Right ventricle myocardium inferior (tissue), 1 donor: ENCODE measurements around the gene PPAT. TPM values are rescaled to one million over a fixed set of nuclear protein-coding genes. Genes with fewer than 3 reads are reported as not detected.

Source experiments
- ATAC-seq: fragments of 200-7000 bp; cut with Tn5 transposase; one replicate; pipeline ENCODE4 v1.9.1; 2020; ENCODE audit warnings: mild to moderate bottlenecking, moderate library complexity
- DNase-seq: peaks from one replicate; pipeline ENCODE4 v3.0.0; 2021; ENCODE audit errors: missing footprints
- intact Hi-C: fragments of 100-400 bp; cut with DNase I; formaldehyde crosslinking; loops from one replicate; pipeline ENCODE4 v1.11.0; 2022
- total RNA-seq: library from RNA; stranded (reverse); fragmentation: NEBNext Ultra II Directional; extraction: Animal tissue kit (Norgen Biotek cat#: 25700); gene quantifications from one replicate; pipeline ENCODE4 v1.2.1, GENCODE V29; 2021
- donor health status: DM: no; HTN: yes; CAD: no; lungs with severe emphysema.

Gene PPAT
- total RNA-seq, 1 donor from 2014 or later: 3.1 TPM

DNA sequence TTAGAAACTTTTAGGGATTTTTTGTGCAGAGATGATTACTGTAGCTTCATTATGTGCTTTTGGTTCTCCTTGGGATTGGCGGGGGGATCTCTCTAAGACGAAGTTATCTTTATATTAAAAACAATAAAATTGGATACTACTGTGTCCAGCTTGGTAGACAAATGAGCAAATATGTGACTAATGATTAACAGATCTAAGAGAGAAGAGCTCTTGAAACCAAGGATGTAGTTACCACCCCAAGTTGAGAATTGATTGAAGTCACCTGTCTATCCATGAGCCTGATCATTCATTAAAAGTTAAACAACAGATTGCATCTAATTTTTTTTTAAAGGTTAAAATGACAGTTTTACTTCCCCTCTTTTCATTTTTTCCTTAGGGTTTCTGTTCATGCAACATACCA is 9.3 kb upstream of the PPAT start:
- no peak for ATAC-seq

DNA sequence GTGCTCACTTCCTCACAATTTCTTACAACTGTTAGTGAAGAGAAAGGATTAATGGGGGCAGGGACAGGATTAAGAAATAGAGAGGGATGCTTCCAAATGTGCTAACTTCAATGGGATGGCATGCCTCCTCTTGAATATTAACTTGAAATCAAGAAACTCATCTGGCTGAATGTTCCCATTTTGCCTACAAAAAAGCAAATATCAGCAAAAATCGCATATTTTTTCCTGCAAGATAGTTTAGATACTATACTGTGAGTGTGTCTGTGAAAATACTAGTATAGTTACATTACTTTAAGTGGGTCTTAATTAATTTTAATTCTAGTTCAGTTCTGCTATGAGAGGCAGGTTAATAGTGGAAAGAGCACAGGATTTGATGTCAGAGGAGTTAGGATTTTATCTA is 5.6 kb upstream of the PPAT start:
- ATAC-seq (no peak), DNase-seq (no peak)
- intact Hi-C loops: no loop called here

More for the DNA sequence above, 9.3 kb upstream of the PPAT start:
- DNase-seq: no peak
- intact Hi-C loops: no loop called here

DNA sequence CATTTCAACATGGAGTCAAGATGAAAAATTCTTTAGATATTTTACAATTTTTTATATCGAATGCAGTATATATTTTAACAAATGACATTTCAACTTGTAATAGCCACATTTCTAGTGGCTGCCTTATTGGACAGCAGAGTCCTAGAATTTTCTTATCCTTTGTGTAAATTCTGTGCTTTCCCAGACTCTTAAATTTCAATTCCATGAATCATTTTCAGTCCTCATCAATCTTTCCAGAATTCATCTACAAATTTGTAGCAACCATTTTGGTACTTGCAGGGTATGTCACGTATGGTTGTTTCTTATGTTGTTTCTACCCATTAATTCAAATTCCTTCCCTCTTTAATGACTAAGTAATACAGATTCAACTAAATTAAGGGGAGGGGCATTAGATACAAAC is 3.4 kb upstream of the PPAT start:
- no peak for ATAC-seq
- no peak for DNase-seq
- intact Hi-C loops: loop anchor here (10.0 kb wide), 1 partner anchor 466 kb away; the partner anchor contains the start of gene REST

DNA sequence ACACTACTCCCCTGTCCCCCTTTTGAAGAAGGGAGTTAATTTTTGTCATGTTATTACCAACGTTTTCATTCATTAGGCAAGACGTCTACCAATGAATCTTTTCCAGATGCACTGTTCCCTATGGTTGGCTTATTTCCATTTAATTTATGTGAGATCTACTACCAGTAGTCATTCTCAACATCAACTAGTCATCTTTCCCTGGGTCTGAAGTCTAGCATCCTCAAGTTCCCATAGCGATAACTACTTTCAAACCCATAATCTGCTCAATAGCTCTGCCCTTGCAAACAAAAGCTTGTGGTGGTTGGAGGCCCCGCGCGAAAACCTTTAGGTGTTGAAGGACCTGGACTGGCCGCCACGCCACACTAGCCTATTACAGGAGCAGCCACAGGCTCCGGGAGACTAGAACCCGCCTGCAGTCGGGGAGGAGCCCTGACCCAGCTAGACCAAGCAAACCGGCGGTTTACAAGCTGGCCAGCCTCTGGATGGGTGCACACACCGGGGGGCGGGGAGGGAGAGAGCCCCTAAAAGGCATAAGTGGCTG is 746 bp downstream of the PPAT start:
- ATAC-seq: peak; percentile 8
- intact Hi-C loops: loop anchor here (10.0 kb wide), 1 partner anchor 470 kb away; the partner anchor contains the start of gene REST
- peak; percentile 84 for DNase-seq

DNA sequence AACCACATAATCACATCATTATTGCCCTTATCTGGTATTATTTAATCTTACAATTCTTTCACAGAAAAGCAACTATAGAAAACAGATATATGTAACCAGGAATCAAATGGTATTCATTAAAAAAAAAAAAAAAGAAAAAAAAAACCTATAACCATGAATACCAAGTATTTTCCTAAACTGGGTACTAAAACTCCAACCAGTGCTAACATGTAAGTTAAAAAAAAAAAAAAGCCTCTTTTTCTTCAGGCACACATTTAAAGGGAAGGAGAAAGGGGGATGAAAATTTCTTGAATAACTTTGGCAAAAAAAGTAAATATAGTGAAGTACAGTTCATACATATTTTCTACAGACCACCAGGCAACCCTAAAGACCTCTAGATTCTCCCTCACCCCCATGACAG is 2.1 kb downstream of the PPAT start:
- no peak for DNase-seq
- intact Hi-C loops: loop anchor here (10.0 kb wide), 1 partner anchor 472 kb away; the partner anchor contains the start of gene REST
- ATAC-seq: no peak

DNA sequence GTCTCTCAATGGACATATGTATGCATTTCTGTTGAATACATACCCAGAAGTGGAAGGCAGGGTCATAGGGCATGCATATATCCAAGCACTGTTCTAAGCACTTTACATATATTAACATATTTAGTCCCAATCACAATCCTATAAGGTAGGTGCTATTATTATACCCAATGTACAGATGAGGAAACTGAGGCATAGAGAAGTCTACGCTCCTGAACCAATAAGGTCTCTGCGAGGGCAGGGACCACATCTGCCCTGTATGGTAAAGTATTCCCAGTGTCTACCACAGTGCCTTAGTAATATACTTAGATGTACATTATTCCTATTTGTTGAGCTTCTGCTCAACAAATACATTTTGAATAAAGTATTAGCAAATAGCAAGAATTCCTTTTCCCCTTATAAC is 5.2 kb downstream of the PPAT start:
- ATAC-seq (no peak), DNase-seq (no peak)
- intact Hi-C loops: loop anchor here (10.0 kb wide), 1 partner anchor 475 kb away; the partner anchor contains the start of gene REST

DNA sequence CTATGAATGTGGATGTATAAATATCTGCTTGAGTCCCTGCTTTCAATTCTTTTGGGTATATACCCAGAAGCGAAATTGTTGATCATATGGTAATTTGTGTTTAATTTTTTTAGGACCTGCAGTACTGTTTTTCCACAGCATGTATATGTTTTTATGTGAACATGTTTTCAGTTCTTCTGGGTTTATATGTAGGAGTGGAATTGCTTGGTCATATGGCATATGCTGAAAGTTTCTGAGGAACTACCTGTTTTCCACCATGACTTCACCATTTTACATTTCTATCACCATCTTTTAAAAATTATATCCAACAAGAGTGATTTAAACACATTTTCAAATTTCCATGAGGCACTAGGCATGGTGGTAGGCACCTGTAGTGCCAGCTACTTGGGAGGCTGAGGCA is 8.2 kb downstream of the PPAT start:
- no peak for DNase-seq
- intact Hi-C loops: loop anchor here (5.0 to 10.0 kb wide), 2 partner anchors 115 to 408 kb away; no protein-coding TSS in a partner anchor
- ATAC-seq: no peak

DNA sequence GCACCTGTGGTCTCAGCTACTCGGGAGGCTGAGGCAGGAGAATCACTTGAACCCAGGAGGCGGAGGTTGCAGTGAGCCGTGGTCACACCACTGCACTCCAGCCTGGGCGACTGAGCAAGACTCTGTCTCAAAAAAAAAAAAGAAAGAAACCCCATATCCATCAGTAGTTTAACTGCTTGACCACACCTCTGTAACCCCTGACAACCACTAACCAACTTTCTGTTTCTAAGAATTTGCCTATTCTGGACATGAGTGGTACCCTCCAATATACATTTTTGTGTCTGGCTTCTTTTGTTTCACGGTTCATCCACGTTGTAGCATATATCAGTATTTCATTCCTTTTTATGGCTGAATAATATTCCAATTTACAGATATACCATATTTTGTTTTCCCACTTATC is 9.1 kb downstream of the PPAT start:
- intact Hi-C loops: loop anchor here (5.0 to 10.0 kb wide), 2 partner anchors 116 to 409 kb away; no protein-coding TSS in a partner anchor
- DNase-seq (no peak), ATAC-seq (no peak)

DNA sequence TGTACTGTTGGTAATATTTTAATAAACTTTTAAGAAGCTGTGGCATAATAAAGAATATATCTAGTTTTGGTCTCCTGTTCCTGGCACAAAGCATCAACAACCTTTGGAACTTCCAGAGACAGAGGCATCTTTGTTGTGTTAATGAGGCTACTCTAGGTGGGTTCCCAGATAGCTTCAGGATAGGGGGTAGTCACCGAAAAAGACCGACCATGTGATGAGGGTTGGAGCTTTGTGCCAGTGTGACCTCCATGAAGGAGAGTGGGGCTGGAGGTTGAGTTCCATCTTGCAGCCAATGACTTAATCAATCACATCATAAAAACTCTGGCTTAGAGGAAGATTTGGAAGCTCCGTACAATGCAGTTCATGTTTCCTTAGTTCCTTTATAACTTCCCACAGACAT is 9.9 kb downstream of the PPAT start:
- DNase-seq (no peak), ATAC-seq (no peak)
- intact Hi-C loops: loop anchor here (5.0 to 10.0 kb wide), 2 partner anchors 117 to 409 kb away; no protein-coding TSS in a partner anchor

DNA sequence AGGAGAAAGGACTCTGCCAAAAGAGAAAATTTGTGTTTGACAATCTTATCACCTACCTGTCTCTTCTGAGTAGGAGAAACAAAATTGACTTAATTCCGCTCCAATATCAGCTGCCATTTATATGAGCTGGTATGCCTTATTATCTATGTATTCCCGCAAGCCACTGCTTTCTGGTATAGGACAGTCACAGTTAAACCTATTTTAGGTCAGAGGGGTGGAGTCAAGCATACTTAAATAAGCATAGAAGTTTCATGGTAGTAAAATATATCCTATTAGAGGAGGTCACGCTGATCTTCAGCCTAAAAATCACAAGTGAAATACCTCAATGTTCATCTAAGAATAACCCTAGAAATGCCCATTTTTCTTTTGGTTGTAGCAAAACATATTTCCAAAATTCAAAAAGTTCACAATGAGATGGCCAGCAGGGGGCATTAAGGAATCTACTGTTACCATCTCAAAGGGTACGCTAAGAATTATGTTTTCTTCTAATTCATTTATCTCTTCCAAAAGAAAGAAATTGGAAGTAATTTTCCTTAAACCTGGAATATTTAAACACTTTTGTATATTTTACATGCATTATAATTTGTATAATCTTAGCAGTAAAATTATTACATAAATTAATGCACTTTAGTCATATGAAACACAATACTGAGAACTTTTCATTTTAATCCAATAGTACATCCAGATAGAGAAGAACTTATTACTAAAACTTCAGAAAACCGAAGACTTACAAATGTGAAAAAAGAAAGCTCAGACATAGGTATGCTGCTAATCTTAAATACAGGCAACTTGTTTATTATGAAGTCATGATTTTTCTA is 10.5 kb downstream of the PPAT start:
- intact Hi-C loops: loop anchor here (5.0 to 10.0 kb wide), 2 partner anchors 117 to 410 kb away; no protein-coding TSS in a partner anchor
- ATAC-seq: peak; percentile 34
- no peak for DNase-seq

DNA sequence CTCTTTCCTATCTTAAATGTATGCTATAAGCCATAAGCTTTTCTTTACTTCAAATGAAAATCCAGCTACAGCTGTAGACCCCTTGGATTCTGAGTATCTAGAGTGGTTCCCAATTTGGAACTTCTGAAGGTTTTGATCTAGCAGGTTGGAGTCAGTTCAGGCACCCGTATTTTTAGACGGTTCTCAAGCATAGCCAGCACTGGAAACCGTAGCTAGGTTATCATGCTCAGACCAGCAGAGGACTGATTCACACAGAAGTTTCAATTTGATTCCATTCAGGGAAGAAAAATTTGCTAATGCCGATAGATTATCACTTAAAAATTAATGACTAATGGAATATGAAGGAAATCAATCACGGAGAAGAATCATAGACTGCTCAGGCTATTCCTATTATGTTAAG is 11.2 kb downstream of the PPAT start:
- DNase-seq (no peak), ATAC-seq (no peak)
- intact Hi-C loops: loop anchor here (10.0 kb wide), 1 partner anchor 411 kb away; no protein-coding TSS in a partner anchor

DNA sequence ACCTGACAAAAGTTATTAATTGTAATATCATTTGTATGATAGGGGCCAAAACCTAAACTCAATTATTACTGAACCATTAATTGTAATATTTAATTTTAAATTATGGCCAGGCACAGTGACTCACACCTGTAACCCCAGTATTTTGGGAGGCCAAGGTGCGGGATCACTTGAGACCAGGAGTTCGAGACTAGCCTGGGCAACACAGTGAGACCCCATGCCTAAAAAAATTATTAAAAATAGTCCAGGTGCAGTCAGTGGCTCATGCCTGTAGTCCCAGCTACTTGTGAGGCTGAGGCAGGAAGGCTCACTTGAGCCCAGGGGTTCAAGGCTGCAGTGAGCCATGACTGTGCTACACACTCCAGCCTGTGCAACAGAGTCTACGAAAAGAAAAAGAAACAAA is 18.0 kb downstream of the PPAT start:
- intact Hi-C loops: no loop called here
- DNase-seq (no peak), ATAC-seq (no peak)

DNA sequence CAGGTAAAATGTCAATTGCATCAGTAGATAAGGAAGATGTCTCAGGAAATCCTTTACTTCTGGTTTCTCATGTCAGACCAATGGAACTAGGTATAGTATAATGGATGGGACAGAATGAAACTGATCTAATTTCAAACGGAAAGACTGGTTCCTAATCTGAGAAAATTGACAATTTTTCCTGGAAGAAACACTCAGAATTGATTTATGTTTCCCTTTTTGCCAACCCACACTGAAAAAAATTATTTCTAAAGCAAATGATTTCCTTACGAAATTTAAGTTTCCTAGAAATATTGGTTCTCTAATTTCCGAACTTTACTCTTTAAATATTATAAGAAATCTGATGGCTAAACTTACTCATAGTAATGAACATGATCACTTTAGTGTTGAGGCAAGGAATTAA is 19.1 kb downstream of the PPAT start:
- ATAC-seq (no peak), DNase-seq (no peak)
- intact Hi-C loops: no loop called here

DNA sequence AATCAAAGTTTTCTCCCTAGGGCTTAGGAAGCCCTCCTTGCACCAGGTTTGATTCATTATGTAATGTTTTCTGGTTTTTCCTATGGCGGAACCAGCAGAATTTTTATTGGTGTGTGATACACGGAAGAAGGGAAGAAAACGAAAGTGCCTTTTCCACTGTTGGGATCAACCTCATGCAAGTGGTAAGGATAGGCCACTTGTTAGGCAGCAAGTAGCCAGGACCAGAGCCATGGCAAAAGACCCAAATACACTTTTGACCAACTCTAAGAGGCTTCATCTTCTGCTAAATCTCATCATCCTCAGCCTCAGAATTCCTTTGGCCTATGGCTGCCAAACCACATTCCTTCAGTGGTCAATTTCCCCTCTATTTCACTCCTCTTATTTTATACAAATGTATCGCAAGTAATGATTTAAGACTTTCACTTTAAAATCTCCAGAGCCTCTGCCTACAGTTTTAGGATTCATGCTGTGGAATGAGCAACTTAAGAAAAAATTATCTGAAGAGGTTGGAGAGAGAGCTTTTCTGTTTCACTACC is 21.2 kb downstream of the PPAT start:
- intact Hi-C loops: no loop called here
- DNase-seq (no peak), ATAC-seq (no peak)

DNA sequence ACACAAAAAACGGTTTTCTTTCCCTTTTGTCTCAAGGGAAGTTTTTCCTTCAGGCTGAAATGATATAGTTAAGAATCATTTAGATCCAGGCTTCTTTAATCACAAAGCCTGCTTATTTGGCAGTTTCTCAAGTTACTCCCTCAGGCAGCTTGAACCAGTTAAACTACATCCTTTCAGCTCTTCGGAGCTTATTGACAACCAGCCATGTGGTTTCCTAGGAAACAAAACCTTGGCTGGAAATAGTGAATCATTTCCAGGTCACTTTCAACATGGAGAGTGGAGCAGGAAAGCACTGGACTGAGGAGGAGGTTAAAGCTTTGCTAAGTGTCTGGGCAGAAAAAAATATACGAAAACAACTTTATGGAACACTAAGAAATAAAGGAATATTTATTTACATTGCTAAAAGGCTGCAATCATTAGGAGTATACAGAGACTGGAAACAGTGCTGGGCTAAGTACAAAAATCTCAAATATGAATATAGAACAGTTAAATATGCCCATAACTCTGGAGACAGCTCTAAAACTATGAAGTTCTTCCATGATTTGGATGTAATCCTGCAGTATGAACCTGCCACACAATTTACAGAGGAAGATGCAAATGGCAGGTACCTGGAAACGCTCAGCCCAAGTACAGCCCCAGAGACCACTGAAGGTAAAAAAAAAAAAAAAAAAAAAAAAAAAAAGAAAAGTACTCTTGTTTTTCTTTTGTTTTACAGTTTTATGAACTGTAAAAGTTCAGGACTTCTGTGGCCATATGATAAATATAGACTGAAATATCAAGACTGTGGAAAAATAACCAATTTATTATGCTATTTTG is 25.0 kb downstream of the PPAT start:
- DNase-seq (no peak), ATAC-seq (peak; percentile 93)
- intact Hi-C loops: no loop called here

DNA sequence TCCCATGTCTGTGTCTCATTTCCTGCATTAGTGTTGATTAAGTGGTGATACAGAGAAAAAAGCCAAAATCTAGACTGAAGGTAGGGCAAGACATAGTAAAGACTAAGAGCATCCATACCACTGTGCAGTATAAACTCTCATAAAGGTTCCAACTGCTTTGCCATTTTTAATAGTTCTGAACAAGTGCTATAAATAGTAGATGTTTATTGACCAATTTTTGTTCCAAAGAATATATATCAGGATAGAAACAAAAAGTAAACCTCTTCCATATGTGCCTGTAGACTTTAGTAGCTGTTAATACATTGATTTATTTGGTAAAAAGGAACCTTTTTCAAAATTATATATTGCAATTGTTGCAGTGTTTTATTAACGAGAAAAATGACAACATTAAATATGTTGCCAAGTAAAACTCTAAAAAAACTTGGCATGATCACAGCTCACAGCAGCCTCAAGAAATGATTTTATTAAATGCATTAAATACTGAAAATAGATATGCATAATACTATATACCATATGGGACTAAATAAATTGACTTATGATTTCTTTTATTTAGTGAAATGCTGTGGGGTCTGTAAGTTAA is 25.8 kb downstream of the PPAT start:
- ATAC-seq: no peak
- intact Hi-C loops: no loop called here
- DNase-seq: no peak

DNA sequence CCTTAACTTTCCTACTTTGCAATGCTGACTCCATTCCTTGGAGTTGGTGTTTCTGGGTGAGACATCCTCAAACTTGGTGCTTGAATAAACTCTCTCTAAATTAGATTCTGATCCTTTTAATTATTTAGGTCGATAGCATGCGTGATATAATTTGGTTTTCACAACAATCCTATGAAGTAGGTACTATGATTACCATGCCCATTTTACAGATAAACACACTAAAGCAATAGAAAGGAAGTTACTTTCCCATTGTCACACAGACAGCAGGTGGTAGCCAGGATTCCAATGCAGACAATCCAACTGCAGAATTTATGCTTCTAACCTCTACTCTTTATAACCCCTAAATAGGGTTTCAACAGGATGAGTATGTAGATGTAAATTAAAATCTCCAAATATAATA is 26.4 kb downstream of the PPAT start:
- DNase-seq (no peak), ATAC-seq (no peak)
- intact Hi-C loops: no loop called here

DNA sequence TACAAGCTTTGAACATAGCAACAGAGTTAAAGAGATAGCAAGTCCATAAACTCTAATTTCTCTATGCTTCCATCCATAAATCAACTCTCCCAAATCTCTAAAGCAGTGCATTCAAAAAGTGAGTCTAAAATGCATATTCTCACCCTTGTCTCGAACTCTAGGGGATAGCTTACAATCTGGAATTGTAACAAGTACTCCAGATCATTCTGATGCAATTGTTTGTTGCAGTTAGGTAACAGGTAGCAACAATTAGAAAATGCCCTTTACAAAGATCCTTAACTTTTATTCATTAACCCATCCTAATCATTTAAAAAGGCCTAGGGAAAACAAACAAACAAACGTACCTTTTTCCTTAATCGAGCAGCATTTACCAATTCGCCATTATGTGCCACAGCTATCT is 29.3 kb downstream of the PPAT start:
- DNase-seq (no peak), ATAC-seq (no peak)
- intact Hi-C loops: no loop called here

DNA sequence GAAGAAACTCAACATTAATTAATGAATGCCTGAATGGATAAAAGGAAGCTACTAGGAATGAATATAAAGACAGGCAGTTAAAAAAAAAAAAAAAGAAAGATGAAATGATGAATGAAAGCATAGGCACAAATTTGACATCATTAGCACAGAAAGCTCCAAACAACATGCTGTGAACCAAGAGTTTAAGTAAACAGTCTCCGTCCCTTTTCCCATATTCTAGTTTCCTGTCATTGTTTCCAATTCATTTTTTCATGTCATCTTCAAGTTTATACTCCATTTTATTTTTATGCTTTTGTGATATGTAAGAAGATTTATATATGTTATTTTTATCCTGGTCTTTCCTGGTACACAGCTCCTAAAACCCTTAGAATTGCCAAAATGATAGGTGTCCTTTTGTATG is 30.4 kb downstream of the PPAT start:
- intact Hi-C loops: no loop called here
- DNase-seq (no peak), ATAC-seq (no peak)
